ENCODE measurements around the gene NOTCH1. TPM values are rescaled to one million over a fixed set of nuclear protein-coding genes. Genes with fewer than 3 reads are reported as not detected.

The NOTCH1 gene
- total RNA-seq, 1 donor from 2014 or later, result 113 TPM

- no peaks in the 10 kb centered on the region for H3K9me3 Mint-ChIP-seq
- intact Hi-C loops (cut with micrococcal nuclease), result no loop called here
- no peak overlapping the region for H3K4me3 Mint-ChIP-seq
- no peak overlapping the region for H3K27ac Mint-ChIP-seq
- no peak for DNase-seq
- peaks cover 7% of the 10 kb centered on the region for H3K27me3 Mint-ChIP-seq
- peaks cover 13% of the 10 kb centered on the region for H3K4me1 Mint-ChIP-seq
- H3K36me3 Mint-ChIP-seq (ENCODE audit: low read depth), result peaks cover 2% of the 10 kb centered on the region
Observed at GRCh38 chr9:136550439-136551289, 4.8 kb upstream of the NOTCH1 start.

- DNase-seq, result no peak
- intact Hi-C loops (cut with micrococcal nuclease), result loop anchor here (5.0 to 10.0 kb wide), 2 partner anchors 86 to 137 kb away; partner anchors contain the start of genes ENTR1 and PMPCA
- no peaks in the 10 kb centered on the region for H3K9me3 Mint-ChIP-seq
- peaks cover 7% of the 10 kb centered on the region for H3K27me3 Mint-ChIP-seq
- no peak overlapping the region for H3K27ac Mint-ChIP-seq
- H3K36me3 Mint-ChIP-seq (ENCODE audit: low read depth), result peaks cover 2% of the 10 kb centered on the region
- H3K4me3 Mint-ChIP-seq, result no peak overlapping the region
- H3K4me1 Mint-ChIP-seq, result peaks cover 13% of the 10 kb centered on the region
Observed at GRCh38 chr9:136549010-136549980, 3.4 kb upstream of the NOTCH1 start.

GRCh38 chr9:136547508-136548215, 1.8 kb upstream of the NOTCH1 start:
- Mint-ChIP-seq H3K27ac (no peak overlapping the region), H3K27me3 (peaks cover 7% of the 10 kb centered on the region), H3K9me3 (no peaks in the 10 kb centered on the region), H3K4me3 (no peak overlapping the region), H3K36me3 (ENCODE audit: low read depth) (peaks cover 11% of the 10 kb centered on the region), H3K4me1 (peaks cover 20% of the 10 kb centered on the region)
- intact Hi-C loops (cut with micrococcal nuclease), result loop anchor here (2.0 to 10.0 kb wide), 3 partner anchors 87 to 335 kb away; partner anchors contain the start of genes ENTR1 and PMPCA
- no peak for DNase-seq

DNA sequence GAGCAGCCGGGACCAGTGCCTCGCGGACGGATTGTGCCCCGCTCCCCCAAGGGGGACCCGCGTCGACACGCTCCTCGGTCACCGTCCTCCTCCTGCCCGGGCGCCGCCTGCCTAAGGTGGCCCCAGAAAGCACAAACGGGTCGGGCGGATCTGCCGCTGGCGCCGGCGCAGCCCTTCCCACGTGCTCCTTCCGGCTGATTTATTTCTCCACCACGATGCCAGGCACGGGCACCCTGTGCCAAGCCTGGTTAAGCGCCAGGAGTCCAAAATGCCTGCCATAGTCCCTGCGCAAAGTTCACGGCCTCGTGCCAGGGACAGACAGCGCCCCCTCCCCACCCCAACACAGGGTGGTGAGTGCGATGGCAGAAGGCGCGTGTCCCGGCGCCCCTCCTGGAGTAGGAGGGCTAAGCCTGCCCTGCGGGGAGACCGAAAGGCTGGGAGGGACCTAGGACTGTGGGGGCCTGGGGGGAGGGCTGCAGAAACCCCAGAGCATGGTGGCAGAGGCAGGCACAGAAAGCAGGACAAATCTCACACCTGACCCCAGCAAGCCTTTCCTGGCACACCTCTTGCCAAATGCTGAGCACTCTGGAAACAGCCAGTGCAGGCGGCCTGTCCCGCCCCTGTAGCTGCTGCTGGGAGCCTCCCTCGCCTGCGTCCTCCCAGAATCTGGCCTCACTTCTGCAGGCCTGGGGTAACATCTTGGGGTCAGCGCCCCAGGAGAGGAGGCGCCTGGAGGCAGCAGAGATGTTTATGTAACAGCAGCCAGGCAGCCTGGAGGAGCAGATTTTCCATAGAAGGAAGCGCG, 1.1 kb upstream of the NOTCH1 start:
- Mint-ChIP-seq H3K27ac (peak overlapping the region; percentile 86), H3K4me1 (peaks cover 16% of the 10 kb centered on the region), H3K9me3 (no peaks in the 10 kb centered on the region), H3K27me3 (peaks cover 3% of the 10 kb centered on the region), H3K36me3 (ENCODE audit: low read depth) (peaks cover 17% of the 10 kb centered on the region), H3K4me3 (peak overlapping the region; percentile 87)
- intact Hi-C loops (cut with micrococcal nuclease), result loop anchor here (2.0 to 10.0 kb wide), 3 partner anchors 88 to 336 kb away; partner anchors contain the start of genes ENTR1 and PMPCA
- DNase-seq, result peak; percentile 84

DNA sequence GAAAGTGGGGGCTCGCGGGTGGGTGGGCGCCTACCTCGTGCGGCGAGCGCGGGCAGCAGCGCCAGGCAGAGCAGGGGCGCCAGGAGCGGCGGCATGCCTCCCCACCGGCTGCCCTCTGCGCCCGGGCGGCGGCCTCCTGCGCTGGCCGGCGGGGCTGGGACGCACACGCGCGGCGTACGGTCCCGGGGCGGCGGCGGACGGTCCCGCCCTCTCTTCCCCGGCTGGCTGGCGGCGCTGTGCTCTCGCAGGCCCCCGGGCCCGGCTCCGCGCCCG, 220 bp downstream of the NOTCH1 start:
- H3K27me3 Mint-ChIP-seq, result no peaks in the 10 kb centered on the region
- no peaks in the 10 kb centered on the region for H3K9me3 Mint-ChIP-seq
- H3K4me1 Mint-ChIP-seq, result peaks cover 18% of the 10 kb centered on the region
- peaks cover 24% of the 10 kb centered on the region for H3K36me3 Mint-ChIP-seq (ENCODE audit: low read depth)
- H3K27ac Mint-ChIP-seq, result no peak overlapping the region
- DNase-seq, result no peak
- intact Hi-C loops (cut with micrococcal nuclease), result loop anchor here (5.0 to 10.0 kb wide), 2 partner anchors 89 to 133 kb away; partner anchors contain the start of genes ENTR1 and PMPCA
- H3K4me3 Mint-ChIP-seq, result peak overlapping the region; percentile 95

DNA sequence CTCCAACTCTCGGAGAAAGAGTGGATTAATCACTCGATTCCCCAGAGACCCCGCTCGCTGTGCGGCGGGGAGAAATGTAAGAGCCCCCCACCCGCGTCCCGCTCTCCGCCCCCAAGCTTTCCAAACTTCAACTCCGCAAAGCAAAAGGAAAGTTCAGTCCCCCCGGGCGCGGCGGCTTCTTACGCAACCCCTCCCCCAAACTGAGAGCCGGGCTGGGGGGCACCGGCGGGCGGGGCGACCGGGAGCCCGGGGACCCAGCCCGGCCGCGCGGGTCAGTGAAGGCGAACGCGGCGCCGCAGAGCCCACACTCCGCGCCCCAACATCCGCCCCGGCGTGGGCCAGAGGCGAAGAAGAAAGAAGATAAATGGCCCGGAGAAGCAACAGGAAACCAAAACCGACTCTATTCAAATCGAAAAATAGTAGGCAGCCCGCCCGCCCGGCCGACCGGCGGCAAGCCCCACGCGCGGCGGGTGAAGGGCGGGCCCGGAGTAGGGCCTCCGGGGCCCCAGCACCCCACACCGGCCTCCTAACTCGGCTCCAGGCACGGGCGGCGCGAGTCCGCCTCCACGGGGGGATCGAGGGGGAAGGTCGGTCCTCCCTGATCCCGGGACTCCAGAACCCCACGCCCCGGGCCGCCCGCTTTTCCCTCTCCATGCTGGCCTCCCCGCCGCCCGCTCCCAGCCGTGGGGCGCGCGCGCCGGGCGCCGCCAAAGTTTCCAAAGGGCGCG, 720 bp downstream of the NOTCH1 start:
- peaks cover 28% of the 10 kb centered on the region for H3K36me3 Mint-ChIP-seq (ENCODE audit: low read depth)
- peak overlapping the region; percentile 95 for H3K4me3 Mint-ChIP-seq
- DNase-seq, result peak; percentile 91
- H3K27me3 Mint-ChIP-seq, result no peaks in the 10 kb centered on the region
- peaks cover 23% of the 10 kb centered on the region for H3K4me1 Mint-ChIP-seq
- intact Hi-C loops (cut with micrococcal nuclease), result loop anchor here (1.0 to 10.0 kb wide), 3 partner anchors 12 to 133 kb away; partner anchors contain the start of genes ENTR1 and PMPCA
- H3K27ac Mint-ChIP-seq, result peak overlapping the region; percentile 87
- H3K9me3 Mint-ChIP-seq, result no peaks in the 10 kb centered on the region

DNA sequence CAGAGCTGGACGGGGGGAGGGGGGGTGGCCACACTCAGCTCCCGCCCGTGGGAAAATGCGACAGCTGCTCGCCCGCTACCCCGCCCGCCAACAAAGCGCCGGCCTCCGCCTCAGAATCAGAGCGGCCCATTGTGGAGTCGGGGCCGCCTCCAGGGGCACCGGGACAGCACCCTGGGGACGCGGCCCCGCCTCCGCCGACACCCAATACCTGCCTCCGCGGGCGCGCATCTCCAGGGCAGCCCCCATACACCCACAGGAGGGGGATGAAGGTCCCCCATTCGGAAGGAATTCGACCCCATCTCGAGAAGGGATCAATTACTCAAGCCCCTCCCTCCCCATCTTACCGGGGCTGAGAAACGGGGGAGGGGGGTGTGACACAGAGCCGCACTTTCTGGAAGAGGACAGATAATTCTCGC, 1.3 kb downstream of the NOTCH1 start:
- DNase-seq, result peak; percentile 87
- Mint-ChIP-seq H3K36me3 (ENCODE audit: low read depth) (peaks cover 33% of the 10 kb centered on the region), H3K27me3 (no peaks in the 10 kb centered on the region), H3K27ac (peak overlapping the region; percentile 87), H3K4me1 (peaks cover 29% of the 10 kb centered on the region), H3K4me3 (peak overlapping the region; percentile 95), H3K9me3 (no peaks in the 10 kb centered on the region)
- intact Hi-C loops (cut with micrococcal nuclease), result loop anchor here (1.0 to 10.0 kb wide), 2 partner anchors 11 to 90 kb away; no protein-coding TSS in a partner anchor

DNA sequence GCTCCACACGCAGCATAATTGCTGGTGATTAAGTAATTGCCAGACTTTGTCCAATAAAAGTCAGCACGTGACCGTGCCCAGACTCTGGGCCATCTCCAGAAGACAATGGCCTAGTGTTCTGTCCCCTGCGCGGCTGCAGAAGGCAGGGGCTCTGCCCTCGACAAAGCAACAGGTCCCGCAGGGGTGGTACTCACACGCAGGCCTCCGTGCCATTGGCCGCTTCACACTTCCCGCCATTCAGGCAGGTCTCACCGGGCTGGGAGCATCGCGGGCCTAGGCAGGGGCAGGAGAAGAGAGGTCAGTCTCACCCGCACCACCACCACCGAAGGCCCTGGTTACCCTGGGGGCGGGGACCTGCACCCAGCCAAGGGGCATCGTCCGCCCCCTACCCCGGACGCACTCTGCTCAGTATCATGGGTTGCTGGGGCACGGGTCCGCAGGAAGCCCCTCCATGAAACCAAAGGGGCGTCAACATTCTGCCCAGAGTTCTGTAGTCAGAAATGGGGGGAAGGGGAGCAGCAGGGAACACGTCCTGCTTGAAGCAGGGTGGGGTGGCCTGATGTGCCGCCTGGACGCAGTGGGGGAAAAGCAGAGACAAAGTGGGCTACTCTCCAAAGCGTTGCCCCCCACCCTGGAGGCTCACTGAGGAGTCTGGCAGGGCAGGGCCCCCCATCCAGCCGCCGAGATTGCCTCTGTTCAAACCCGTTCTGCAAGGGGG, 1.9 kb downstream of the NOTCH1 start:
- Mint-ChIP-seq H3K4me1 (peaks cover 34% of the 10 kb centered on the region), H3K9me3 (no peaks in the 10 kb centered on the region), H3K27me3 (no peaks in the 10 kb centered on the region), H3K4me3 (peak overlapping the region; percentile 95), H3K36me3 (ENCODE audit: low read depth) (peaks cover 37% of the 10 kb centered on the region), H3K27ac (no peak overlapping the region)
- peak; percentile 65 for DNase-seq
- intact Hi-C loops (cut with micrococcal nuclease), result loop anchor here (1.0 to 10.0 kb wide), 2 partner anchors 11 to 91 kb away; no protein-coding TSS in a partner anchor

- peak; percentile 61 for DNase-seq
- H3K4me1 Mint-ChIP-seq, result peaks cover 40% of the 10 kb centered on the region
- H3K36me3 Mint-ChIP-seq (ENCODE audit: low read depth), result peaks cover 40% of the 10 kb centered on the region
- no peaks in the 10 kb centered on the region for H3K9me3 Mint-ChIP-seq
- H3K27ac Mint-ChIP-seq, result no peak overlapping the region
- intact Hi-C loops (cut with micrococcal nuclease), result loop anchor here (10.0 kb wide), 1 partner anchor 92 kb away; no protein-coding TSS in a partner anchor
- H3K27me3 Mint-ChIP-seq, result no peaks in the 10 kb centered on the region
- peak overlapping the region; percentile 95 for H3K4me3 Mint-ChIP-seq
Observed at GRCh38 chr9:136543280-136543679, 2.6 kb downstream of the NOTCH1 start.

- Mint-ChIP-seq H3K4me3 (peak overlapping the region; percentile 95), H3K27ac (no peak overlapping the region), H3K9me3 (no peaks in the 10 kb centered on the region), H3K36me3 (ENCODE audit: low read depth) (peaks cover 40% of the 10 kb centered on the region), H3K4me1 (peaks cover 42% of the 10 kb centered on the region), H3K27me3 (no peaks in the 10 kb centered on the region)
- no peak for DNase-seq
- intact Hi-C loops (cut with micrococcal nuclease), result loop anchor here (10.0 kb wide), 1 partner anchor 92 kb away; no protein-coding TSS in a partner anchor
Observed at GRCh38 chr9:136542241-136543040, 3.4 kb downstream of the NOTCH1 start.

GRCh38 chr9:136541709-136542108, 4.1 kb downstream of the NOTCH1 start:
- no peaks in the 10 kb centered on the region for H3K9me3 Mint-ChIP-seq
- peaks cover 42% of the 10 kb centered on the region for H3K4me1 Mint-ChIP-seq
- no peak overlapping the region for H3K27ac Mint-ChIP-seq
- H3K36me3 Mint-ChIP-seq (ENCODE audit: low read depth), result peaks cover 44% of the 10 kb centered on the region
- no peak for DNase-seq
- peak overlapping the region; percentile 32 for H3K4me3 Mint-ChIP-seq
- intact Hi-C loops (cut with micrococcal nuclease), result loop anchor here (10.0 kb wide), 1 partner anchor 93 kb away; no protein-coding TSS in a partner anchor
- H3K27me3 Mint-ChIP-seq, result no peaks in the 10 kb centered on the region
